Activated naive CD8-positive, alpha-beta T cell (primary cell): ENCODE measurements around the gene PRICKLE3.
"Not testable (repeated sequence)": the region's sequence is repeated elsewhere in the genome, so short reads cannot be mapped to it uniquely, and the experiment has no call there.

Source experiments
- H3K27ac Mint-ChIP-seq: one replicate; pipeline ENCODE4 v1.8.0; 2021; ENCODE audit warnings: mixed read lengths
- H3K27me3 Mint-ChIP-seq: one replicate; pipeline ENCODE4 v1.8.0; 2021; ENCODE audit warnings: mixed read lengths
- H3K36me3 Mint-ChIP-seq: one replicate; pipeline ENCODE4 v1.8.0; 2021; ENCODE audit warnings: mixed read lengths
- H3K4me1 Mint-ChIP-seq: one replicate; pipeline ENCODE4 v1.8.0; 2021; ENCODE audit warnings: low read depth, mixed read lengths
- H3K4me3 Mint-ChIP-seq: one replicate; pipeline ENCODE4 v1.8.0; 2021; ENCODE audit warnings: mild to moderate bottlenecking, mixed read lengths
- H3K9me3 Mint-ChIP-seq: one replicate; pipeline ENCODE4 v1.8.0; 2021; ENCODE audit warnings: low read depth, mixed read lengths

PRICKLE3 gene

GRCh38 chrX:49133759-49134158 is 52.4 kb downstream of the PRICKLE3 start:
- Mint-ChIP-seq H3K27ac (no peak overlapping the region), H3K36me3 (no peaks in the 10 kb centered on the region), H3K4me1 (no peaks in the 10 kb centered on the region), H3K27me3 (no peaks in the 10 kb centered on the region), H3K4me3 (no peak overlapping the region), H3K9me3 (no peaks in the 10 kb centered on the region)

- not testable (repeated sequence) for H3K9me3 Mint-ChIP-seq, H3K27ac Mint-ChIP-seq, H3K4me1 Mint-ChIP-seq, H3K36me3 Mint-ChIP-seq, H3K4me3 Mint-ChIP-seq, H3K27me3 Mint-ChIP-seq
These were observed 53.9 kb downstream of the PRICKLE3 start for GRCh38 chrX:49132275-49132674.

GRCh38 chrX:49129427-49129826 is 56.7 kb downstream of the PRICKLE3 start:
- no peaks in the 10 kb centered on the region for H3K9me3 Mint-ChIP-seq
- no peak overlapping the region for H3K27ac Mint-ChIP-seq
- H3K4me1 Mint-ChIP-seq = no peaks in the 10 kb centered on the region
- no peaks in the 10 kb centered on the region for H3K36me3 Mint-ChIP-seq
- H3K4me3 Mint-ChIP-seq = no peak overlapping the region
- no peaks in the 10 kb centered on the region for H3K27me3 Mint-ChIP-seq

GRCh38 chrX:49127742-49128258 is 58.4 kb downstream of the PRICKLE3 start:
- H3K27ac Mint-ChIP-seq, H3K27me3 Mint-ChIP-seq, H3K4me1 Mint-ChIP-seq, H3K4me3 Mint-ChIP-seq, H3K9me3 Mint-ChIP-seq, H3K36me3 Mint-ChIP-seq: not testable (repeated sequence)
